ENCODE results near the gene MTMR6. TPM values are rescaled to one million over a fixed set of nuclear protein-coding genes. Genes with fewer than 3 reads are reported as not detected.
A peak's percentile ranks its signal among the peaks of the same experiment; 100 is the strongest.

Gene MTMR6
- total RNA-seq = 10 to 100 TPM; 13.8 to 28.9 TPM

- peak; percentile 100 for TF ChIP-seq CTCF (IDR thresholded peaks at IDR 0.05)
- no peaks in the 10 kb centered on the region for H3K9me3 ChIP-seq
- peaks cover 10 to 22% of the 10 kb centered on the region in 2 donors for H3K4me1 ChIP-seq (ENCODE audit: control insufficient read depth in 1 of 2, low read depth in 2 of 2)
- peak within 1 kb of the TSS; percentile 85 to 92 for H3K27ac ChIP-seq
- DNase-seq (ENCODE audit: low spot score) (peak; percentile 71), ATAC-seq (ENCODE audit: insufficient number of reproducible peaks, low FRiP score, low read depth) (peak; percentile 91)
- no peaks in the 10 kb centered on the region for H3K36me3 ChIP-seq
- peak within 1 kb of the TSS; percentile 87 for H3K4me3 ChIP-seq
- no peaks in the 10 kb centered on the region for H3K27me3 ChIP-seq (replicated peaks; ENCODE audit: insufficient read depth)
Measured at GRCh38 chr13:25286969-25287961, at the start of gene MTMR6. Gene MTMR6, minus strand, starts transcription at chr13:25287488. Its CDS starts 241 bp downstream, at chr13:25287247.

DNA sequence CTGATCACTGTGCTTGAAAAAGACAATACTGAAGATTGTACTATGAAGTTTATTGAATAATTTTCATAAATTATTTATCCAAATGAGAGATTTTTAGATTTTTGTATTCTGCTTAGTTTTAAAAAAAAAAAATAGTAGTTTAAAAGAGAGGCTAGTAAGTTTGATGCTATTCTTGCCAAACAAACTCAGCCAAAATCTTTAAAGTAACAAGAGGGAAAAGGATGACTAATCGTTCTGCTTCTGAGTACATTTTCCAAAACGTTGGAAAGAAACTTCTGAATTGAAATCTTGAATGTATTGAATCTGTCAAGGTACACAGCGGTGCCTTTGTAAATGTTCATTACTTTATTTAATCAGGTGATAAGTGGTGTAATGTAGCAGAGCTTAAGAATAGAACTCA, 48.6 kb upstream of the MTMR6 start:
- no peak for DNase-seq (ENCODE audit: low spot score)
- Histone ChIP-seq H3K4me1 (ENCODE audit: control insufficient read depth in 1 of 2, low read depth in 2 of 2) (no peaks in the 10 kb centered on the region), H3K27ac (no peak overlapping the region), H3K27me3 (replicated peaks; ENCODE audit: insufficient read depth) (no peaks in the 10 kb centered on the region), H3K36me3 (peaks cover 17% of the 10 kb centered on the region), H3K9me3 (no peaks in the 10 kb centered on the region), H3K4me3 (no peak overlapping the region)
- ATAC-seq (ENCODE audit: insufficient number of reproducible peaks, low FRiP score, low read depth) = no peak
- no peak for TF ChIP-seq CTCF (IDR thresholded peaks at IDR 0.05)

- no peak overlapping the region for H3K27ac ChIP-seq
- H3K4me1 ChIP-seq (ENCODE audit: control insufficient read depth in 1 of 2, low read depth in 2 of 2) = no peaks in the 10 kb centered on the region
- H3K36me3 ChIP-seq = peaks cover 22% of the 10 kb centered on the region
- H3K4me3 ChIP-seq = no peak overlapping the region
- TF ChIP-seq CTCF (IDR thresholded peaks at IDR 0.05) = no peak
- no peaks in the 10 kb centered on the region for H3K27me3 ChIP-seq (replicated peaks; ENCODE audit: insufficient read depth)
- DNase-seq (ENCODE audit: low spot score) = no peak
- no peak for ATAC-seq (ENCODE audit: insufficient number of reproducible peaks, low FRiP score, low read depth)
- H3K9me3 ChIP-seq = no peaks in the 10 kb centered on the region
Measured at GRCh38 chr13:25330541-25330940, 43.3 kb upstream of the MTMR6 start.

- ATAC-seq (ENCODE audit: insufficient number of reproducible peaks, low FRiP score, low read depth) (no peak), DNase-seq (ENCODE audit: low spot score) (no peak)
- H3K4me1 ChIP-seq (ENCODE audit: control insufficient read depth in 1 of 2, low read depth in 2 of 2) = no peaks in the 10 kb centered on the region
- H3K27ac ChIP-seq = no peak overlapping the region
- H3K4me3 ChIP-seq = no peak overlapping the region
- no peaks in the 10 kb centered on the region for H3K27me3 ChIP-seq (replicated peaks; ENCODE audit: insufficient read depth)
- no peak for TF ChIP-seq CTCF (IDR thresholded peaks at IDR 0.05)
- peaks cover 29% of the 10 kb centered on the region for H3K36me3 ChIP-seq
- H3K9me3 ChIP-seq = no peaks in the 10 kb centered on the region
Measured at GRCh38 chr13:25329706-25330105, 42.4 kb upstream of the MTMR6 start.

DNA sequence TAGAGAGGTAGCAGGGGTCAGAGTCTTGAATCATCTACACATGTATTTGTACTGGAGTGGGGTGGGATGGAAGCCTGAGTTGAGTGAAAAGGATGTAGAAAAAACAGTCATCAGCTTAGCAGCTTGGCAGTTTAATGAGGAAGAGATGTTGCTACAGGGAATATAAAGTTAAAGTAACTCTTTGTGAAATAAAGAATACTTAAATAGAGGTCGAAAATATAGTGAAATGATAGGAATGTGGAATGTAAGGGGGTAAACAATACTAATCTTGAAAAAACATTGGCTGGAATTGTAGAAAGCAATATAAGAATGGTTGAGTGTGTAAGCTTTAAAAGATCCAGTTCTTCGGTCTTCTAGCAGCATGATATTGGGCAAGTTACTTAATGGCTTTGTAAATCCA, 36.8 kb upstream of the MTMR6 start:
- no peak overlapping the region for H3K4me3 ChIP-seq
- peaks cover 34% of the 10 kb centered on the region for H3K36me3 ChIP-seq
- no peaks in the 10 kb centered on the region for H3K9me3 ChIP-seq
- DNase-seq (ENCODE audit: low spot score) (no peak), ATAC-seq (ENCODE audit: insufficient number of reproducible peaks, low FRiP score, low read depth) (no peak)
- H3K27me3 ChIP-seq (replicated peaks; ENCODE audit: insufficient read depth) = no peaks in the 10 kb centered on the region
- no peak overlapping the region for H3K27ac ChIP-seq
- H3K4me1 ChIP-seq (ENCODE audit: control insufficient read depth in 1 of 2, low read depth in 2 of 2) = no peaks in the 10 kb centered on the region
- no peak for TF ChIP-seq CTCF (IDR thresholded peaks at IDR 0.05)

Measured in thoracic aorta (tissue), 2 donors.